ENCODE results near the gene EOLA2. TPM values are rescaled to one million over a fixed set of nuclear protein-coding genes. Genes with fewer than 3 reads are reported as not detected.

The EOLA2 gene
- total RNA-seq, 1 donor from 2014 or later: 29.3 TPM

Other genes with a start within 250 kb of the EOLA2 start
- not detected in 2 replicates for gene MAGEA11, start 226.4 kb downstream of the EOLA2 start, total RNA-seq
- 0.28 and 0.40 TPM in 2 replicates for gene HSFX1, start 164.4 kb downstream of the EOLA2 start, total RNA-seq
- gene MAGEA9, start 156.6 kb downstream of the EOLA2 start, total RNA-seq: not detected in 2 replicates
- gene MAGEA8, start 57.3 kb downstream of the EOLA2 start, total RNA-seq: not detected in 2 replicates
- not detected in 2 replicates for gene HSFX4, start 8.9 kb downstream of the EOLA2 start, total RNA-seq